ENCODE data around the gene CALD1. TPM values are rescaled to one million over a fixed set of nuclear protein-coding genes. Genes with fewer than 3 reads are reported as not detected.

Gene CALD1
- total RNA-seq, 1 experiment from 2014 or later: 107 TPM

DNA sequence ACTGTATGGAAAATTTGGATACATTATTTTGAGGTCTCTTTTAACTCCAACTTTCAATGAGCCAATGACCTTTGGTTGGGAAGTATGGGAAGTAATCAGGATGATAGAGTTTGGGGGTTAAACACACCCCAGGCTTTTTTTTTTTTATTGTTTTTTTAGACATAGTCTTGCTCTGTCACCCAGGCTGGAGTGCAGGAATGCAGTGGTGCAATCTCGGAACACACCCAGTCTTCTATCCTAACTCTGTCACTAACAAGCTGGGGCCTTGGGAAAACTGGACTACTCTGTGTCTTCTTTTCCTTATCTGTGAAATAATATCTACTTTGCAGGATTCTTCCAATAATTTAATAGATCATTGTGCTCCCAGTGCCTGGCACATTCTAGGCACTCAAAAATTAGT, 169.3 kb downstream of the CALD1 start:
- Mint-ChIP-seq H3K4me1 (no peaks in the 10 kb centered on the region), H3K27ac (no peak overlapping the region), H3K4me3 (no peak overlapping the region), H3K36me3 (ENCODE audit: insufficient read depth in 1 of 3, low read depth in 3 of 3) (peaks cover 26 to 72% (median 56%) of the 10 kb centered on the region in 3 experiments; a peak in 6 of 7 replicates), H3K9me3 (no peaks in the 10 kb centered on the region), H3K27me3 (ENCODE audit: low read depth) (no peaks in the 10 kb centered on the region)
- no peak overlapping the region for H3K4me2 ChIP-seq (ENCODE audit: insufficient read depth, insufficient read length, low read length)
- no peaks in the 10 kb centered on the region for H3K23me2 ChIP-seq (ENCODE audit: insufficient read length, low read depth, low read length, poor library complexity, severe bottlenecking)
- H3K9me3 ChIP-seq (ENCODE audit: control insufficient read depth, low read depth, low read length): no peaks in the 10 kb centered on the region
- no peak overlapping the region for H2AK5ac ChIP-seq (ENCODE audit: insufficient read length, low read length)
- no peak for DNase-seq
- no peak overlapping the region for H2BK120ac ChIP-seq (ENCODE audit: low read depth, low read length, poor library complexity, severe bottlenecking)
- no peaks in the 10 kb centered on the region for H3K79me1 ChIP-seq (ENCODE audit: insufficient read depth, low read depth, low read length, poor library complexity, severe bottlenecking)
- no peaks in the 10 kb centered on the region for H4K20me1 ChIP-seq (ENCODE audit: control insufficient read depth, insufficient read depth, insufficient read length)
- H2BK5ac ChIP-seq (ENCODE audit: insufficient read length, low read length): no peak overlapping the region
- no peaks in the 10 kb centered on the region for H3K79me2 ChIP-seq (ENCODE audit: insufficient read depth, low read length)
- no peaks in the 10 kb centered on the region for H3K4me1 ChIP-seq (ENCODE audit: insufficient read depth, low read length)
- H2BK12ac ChIP-seq (ENCODE audit: insufficient read length, low read depth, low read length): no peak overlapping the region
- H3K4ac ChIP-seq (ENCODE audit: low read depth, low read length): no peak overlapping the region
- no peak overlapping the region for H3K9ac ChIP-seq (ENCODE audit: extremely low read depth, insufficient read length, low read length)
- H3K27me3 ChIP-seq (ENCODE audit: insufficient read depth, low read length): no peaks in the 10 kb centered on the region
- H4K5ac ChIP-seq (ENCODE audit: insufficient read length, low read depth, low read length): no peak overlapping the region
- no peak for TF ChIP-seq CTCF (conservative IDR thresholded peaks at IDR 0.05)
- H2AFZ ChIP-seq (ENCODE audit: low read length): no peak overlapping the region
- H3K14ac ChIP-seq (ENCODE audit: insufficient read depth, low read length): no peak overlapping the region
- H4K8ac ChIP-seq (replicated peaks; ENCODE audit: insufficient read length, low read depth, low read length): no peak overlapping the region
- H2BK15ac ChIP-seq (ENCODE audit: low read depth, low read length): no peak overlapping the region
- no peak overlapping the region for H3K18ac ChIP-seq (ENCODE audit: insufficient read length, low read depth, low read length)
- no peak overlapping the region for H3K27ac ChIP-seq (ENCODE audit: insufficient read length, low read depth, low read length)
- H3K56ac ChIP-seq (ENCODE audit: insufficient read length, low read depth, low read length): no peak overlapping the region
- no peak overlapping the region for H2BK20ac ChIP-seq (ENCODE audit: low read depth, low read length, poor library complexity, severe bottlenecking)
- H3T11ph ChIP-seq (ENCODE audit: low read length): no peak overlapping the region
- no CpG with 5 or more reads among the region's 1 CpG for WGBS (ENCODE audit: extremely low coverage, insufficient read length, low lambda C conversion rate)
- H3K23ac ChIP-seq (ENCODE audit: insufficient read length, low read depth, low read length): no peak overlapping the region
- H4K91ac ChIP-seq (ENCODE audit: insufficient read length, low read depth, low read length): no peak overlapping the region

Data from H9 (cell line).